Activated naive CD4-positive, alpha-beta T cell (primary cell): Measurements from ENCODE around the gene FCMR.
A peak's percentile ranks its signal among the peaks of the same experiment; 100 is the strongest.

Experiments used
- DNase-seq, 4 experiments: peaks; one replicate each; lab custom pipeline; 2025; lab: John Stamatoyannopoulos, UW

FCMR gene

DNA sequence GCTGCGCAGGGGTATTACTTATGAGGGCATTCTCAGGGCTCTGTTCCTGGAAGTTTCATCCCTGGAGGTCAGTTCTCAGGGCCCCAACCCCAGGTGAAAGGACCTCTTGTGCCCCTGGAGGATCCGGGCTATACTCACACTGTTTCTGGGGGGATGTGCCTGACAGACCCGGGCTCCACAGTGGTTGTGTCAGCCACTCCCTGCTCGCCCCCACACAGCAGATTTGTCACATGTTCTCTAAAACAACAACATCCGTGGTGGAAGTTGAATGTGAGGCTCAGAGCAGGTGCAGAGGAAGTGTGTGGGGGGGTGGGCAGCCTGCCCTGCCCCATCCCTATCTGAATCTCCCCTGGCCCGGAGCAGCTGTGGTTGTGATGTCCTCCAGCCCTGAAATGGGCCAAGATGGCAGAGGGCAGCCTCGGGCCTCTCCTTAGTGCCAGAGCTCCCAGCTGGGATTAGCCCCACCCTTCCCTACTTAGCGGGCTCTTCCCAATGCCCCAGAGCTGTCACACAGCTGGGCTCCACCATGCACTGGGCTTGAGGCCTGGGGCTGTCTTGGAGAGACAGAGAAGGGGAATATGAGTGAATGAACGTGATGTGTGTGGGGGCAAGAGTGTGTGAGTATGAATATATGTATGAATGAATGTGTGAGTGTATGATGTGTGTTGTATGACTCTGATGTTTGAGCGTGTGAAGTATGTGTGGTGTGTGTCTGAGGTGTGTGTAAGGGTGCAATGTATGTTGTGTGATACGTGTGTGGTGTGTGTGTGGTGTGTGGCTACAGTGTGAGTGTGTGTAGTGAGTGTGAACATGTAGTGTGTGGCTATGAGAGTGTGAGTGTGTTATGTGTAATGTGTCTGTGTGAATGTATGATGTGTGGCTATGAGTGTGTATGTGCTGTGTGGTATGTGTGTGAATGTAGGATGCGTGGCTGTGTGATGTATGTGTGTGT lies 1.5 kb upstream of the FCMR start:
- DNase-seq = peak; percentile 11 to 74 (median 46)

DNA sequence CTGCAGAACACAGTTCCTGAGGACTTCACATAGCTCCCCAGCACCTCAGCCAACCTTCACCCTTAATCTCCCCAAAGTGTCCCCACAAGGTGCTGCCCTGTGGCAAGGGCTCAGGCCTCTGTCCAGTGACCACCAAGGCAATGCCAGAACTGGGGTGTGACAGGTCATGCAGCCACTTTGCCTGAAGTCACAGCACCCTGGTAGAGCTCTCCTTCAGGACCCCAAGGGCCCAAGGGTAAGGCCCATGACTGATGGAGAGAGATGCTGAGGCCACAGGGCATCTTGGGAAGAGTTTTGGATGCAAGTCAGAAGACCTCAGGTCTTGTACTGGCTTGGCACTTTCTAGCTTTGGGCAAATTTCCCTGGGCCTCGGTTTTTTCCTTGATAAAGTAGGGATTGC lies 783 bp upstream of the FCMR start:
- DNase-seq = no peak

DNA sequence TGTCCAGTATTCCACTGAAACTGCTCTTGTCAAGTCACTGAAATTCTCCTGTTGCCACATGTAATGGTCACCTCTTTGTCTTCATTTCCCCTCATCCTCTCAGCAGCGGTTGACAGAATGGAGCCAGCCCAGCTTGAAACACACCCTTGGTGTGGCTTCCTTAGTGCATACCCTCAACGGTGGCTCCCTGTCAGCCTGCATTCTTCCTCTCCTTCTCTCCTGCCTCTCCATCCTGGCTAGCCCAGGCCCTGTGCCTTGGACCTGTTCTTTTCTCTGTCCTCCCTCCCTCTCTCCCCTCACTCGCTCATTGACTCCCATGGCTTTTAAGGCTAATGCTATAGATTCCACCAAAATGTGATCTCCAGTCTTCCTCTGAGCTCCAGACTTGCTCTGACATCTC lies 3.7 kb downstream of the FCMR start:
- no peak for DNase-seq

DNA sequence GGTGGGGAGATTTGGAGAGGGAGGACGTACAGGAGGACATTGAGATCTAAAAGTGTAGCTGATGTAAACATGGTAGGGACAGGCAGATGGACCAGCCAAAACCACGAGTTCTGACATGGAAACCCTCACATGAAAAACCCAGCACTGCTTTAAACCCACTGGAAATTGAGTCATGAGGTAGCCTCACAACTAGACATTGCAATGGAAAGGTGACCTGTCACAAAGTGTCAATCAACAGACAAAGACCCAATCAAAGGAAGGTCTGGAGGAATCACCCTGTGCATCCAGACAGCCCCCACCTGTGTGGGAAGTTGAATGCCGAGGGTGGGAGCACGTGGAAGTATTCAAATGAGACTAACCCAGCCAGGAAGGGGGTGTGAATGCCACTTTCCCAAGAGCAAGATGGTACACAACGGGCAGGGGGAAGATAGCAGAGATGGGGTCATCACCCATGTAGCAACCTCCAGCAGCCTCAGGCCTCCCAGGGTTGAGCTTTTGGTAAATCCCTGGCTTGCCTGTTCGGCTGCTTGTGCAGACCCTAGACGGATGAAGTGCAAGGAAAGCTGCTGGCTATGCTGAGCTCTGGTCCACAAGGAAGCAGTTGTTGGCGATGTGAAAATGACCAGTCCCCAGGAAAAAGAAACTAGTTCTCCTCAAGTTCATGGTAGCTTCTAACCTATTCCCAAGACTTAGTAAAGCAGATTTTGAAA lies 5.6 kb downstream of the FCMR start:
- DNase-seq = no peak

DNA sequence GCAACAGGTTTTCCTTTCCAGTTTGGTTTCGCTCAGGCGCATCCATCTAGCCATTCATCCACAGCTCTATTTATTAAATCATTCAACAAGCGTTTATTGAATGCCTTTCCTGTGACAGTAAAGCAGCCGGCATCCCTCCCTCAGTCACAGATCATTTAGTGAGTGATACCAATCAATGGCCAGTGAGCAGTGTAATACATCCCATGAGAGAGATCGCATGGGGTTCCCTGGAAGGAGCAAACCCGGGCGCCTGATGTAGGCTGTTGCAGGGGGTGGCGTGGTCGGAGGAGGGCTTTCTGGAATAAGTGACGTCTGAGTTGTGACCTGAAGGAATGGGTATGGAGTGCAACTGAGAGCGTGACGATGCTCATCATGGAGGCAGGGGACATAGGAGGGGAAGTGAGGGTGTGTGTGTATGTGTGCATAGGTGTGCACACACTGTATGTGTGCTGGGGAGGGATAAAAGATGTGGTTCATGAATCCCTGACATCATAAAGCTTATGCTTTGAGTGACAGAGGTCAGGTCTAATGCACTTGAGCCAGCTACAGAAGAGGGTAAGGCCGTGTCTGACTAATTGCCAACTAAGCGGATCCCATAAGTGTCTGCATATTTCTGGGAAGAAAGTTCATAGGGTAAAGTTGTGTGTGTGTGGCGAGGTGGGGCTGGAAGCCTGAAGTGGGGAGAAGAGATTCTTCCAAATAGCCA lies 6.6 kb downstream of the FCMR start:
- DNase-seq = no peak

DNA sequence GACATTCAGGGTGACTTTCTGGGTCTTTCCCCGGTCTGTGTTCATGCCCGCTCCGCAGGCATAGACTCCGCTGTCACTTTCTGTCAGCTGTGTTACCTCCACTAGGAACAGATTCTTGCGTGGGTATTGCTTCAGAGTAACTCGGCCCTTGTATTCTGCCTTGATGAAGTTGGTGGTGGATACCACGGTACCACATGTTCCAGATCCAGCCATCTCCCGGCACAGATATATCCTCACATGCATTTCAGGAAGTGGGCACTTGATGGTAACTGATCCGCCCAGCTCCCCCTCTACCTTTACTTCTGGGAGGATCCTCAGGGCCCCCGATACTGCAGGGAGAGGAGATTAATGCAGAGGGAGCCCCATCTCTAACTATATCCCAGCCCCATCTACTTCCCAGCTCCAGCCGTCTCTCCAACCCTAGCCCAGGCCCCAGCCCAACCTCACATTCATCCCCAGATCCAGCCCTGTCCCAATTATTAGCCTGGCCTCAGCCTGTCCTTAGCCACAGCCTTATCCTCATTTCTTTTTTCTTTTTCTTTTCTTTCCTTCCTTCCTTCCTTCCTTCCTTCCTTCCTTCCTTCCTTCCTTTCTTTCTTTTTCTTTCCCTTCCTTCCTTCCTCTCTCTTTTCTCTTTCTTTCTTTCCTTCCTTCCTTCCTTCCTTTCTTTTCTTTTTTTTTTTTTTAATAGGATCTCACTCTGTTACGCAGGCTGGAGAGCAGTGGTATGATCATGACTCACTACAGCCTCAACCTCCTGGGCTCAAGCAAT lies 7.8 kb downstream of the FCMR start:
- DNase-seq = no peak

DNA sequence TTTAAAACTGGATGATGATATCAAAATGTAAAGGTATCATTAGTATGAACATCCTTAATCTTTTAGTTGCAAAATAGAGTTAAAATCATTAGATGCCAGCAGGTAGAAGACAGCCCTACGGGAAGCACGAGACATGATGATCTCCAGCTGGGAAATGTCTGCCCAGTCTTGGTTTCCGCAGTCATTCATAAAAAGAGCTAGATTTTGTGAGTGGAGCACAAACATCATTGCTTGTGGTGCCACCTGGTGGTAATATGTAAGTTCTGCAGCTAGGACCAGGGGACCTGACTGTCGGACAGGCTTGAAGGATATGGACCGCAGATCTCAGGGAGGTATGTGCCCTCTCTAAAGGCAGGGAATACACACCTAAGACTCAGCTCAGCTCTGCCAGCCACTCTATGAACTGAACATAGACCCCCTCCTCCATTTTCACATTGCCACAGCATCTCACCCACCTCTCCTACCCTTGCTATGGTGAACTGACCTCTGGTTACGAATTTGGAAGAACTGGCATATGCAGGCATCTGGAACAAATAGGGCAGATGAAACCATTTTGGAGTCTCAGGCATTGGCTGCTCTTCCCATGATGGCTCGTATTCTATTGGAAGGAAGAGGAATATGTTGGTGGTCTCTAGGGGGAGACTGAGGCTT lies 9.2 kb downstream of the FCMR start:
- peak in 1 of 4 experiments; percentile 26 for DNase-seq

DNA sequence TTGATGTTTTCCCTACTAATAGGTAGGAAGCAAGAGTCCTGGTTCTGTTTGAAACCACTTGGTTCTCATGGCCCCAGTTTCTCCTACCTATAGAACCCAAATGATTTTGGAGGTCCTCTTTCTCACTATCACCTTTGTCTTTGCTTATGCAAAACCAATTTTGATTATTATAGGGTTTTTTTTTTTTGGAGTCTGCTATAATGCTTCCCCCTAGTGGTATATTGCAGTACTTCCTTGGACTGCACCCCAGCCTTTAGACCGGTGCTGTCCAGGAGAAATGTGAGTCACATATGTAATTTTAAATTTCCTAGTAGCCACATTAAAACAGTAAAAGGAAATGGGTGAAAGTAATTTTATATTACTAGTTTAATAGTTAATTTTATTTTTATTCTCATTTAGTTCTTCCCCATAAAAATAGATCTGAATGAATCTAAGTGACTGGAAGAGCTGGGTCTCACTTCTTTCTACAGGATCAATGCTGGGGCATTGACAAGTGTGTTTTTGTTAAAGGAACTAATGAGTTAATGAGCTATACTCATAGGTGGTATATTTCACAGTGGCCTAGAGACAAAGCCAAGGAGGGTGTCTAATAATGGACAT lies 10.6 kb downstream of the FCMR start:
- DNase-seq = no peak

DNA sequence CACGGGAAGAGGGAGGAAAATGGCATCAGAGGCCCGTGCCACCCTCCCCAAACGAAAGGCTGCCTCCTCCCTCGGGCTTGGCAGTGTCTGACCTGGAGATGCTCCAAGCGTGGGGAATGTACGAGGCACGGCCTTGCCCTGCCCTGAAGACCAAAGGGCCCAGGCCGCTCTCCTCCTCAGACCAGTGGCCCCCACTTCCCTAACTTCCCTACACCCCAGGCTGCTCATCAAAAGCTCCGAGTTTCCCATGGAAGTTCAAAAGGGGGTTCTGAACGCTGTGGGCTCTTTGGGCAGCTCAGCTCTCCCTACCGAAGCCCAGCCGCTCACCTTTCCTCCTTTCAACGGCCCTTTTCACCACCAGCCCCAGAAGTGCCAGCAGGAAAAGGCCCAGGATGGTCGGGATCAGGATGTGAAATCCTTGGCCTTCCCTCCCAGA lies 11.8 kb downstream of the FCMR start:
- DNase-seq = no peak

DNA sequence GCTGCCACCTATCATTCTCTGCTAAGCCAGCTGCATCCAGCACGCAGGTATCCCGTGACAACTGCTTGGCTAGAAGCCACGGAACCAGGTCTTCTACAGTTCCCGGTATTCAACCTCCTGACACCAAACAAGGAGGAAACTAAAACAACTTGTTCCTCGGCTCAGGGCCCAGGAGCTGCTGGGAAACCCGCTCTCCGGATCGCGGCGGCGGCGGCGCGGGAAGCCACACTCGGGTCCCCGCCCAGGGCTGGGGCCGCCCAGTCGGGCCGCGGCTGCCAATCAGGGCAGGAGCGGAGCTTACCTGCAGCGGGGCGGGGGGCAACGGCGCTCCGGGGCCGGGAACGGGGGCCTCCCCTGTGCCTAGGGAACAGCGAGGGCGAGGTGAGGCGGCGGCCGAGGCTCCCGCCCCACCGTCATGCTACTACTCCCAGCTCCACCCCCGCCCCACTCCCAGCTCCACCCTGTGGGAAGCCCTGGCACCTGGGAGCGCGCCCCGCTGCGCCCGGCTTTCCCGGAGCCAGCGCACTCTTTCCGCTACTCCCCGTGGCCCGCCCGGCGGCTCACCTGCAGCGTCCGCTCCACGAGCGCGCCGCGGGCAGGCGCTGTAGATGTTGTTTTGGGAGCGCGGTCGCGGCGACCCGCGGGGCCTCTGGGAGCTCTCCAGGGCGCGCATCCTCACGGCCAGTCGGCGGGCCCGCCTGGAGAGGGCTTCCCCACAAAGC lies 12.4 kb downstream of the FCMR start:
- peak in 3 of 4 experiments; percentile 19 to 57 (median 37) for DNase-seq

DNA sequence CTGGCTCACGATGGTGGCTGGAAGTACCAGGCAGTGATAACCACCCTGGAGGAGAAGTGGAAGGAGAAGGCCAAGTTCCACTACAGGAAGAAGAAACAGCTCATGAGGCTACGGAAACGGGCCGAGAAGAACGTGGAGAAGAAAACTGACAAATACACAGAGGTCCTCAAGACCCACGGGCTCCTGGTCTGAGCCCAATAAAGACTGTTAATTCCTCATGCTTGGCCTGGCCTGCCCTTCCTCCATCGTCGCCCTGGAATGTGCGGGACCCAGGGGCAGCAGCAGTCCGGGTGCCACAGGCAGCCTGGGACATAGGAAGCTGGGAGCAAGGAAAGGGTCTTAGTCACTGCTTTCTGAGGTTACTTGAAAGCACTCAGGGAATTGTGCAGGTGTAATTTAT lies 13.7 kb downstream of the FCMR start:
- no peak for DNase-seq

DNA sequence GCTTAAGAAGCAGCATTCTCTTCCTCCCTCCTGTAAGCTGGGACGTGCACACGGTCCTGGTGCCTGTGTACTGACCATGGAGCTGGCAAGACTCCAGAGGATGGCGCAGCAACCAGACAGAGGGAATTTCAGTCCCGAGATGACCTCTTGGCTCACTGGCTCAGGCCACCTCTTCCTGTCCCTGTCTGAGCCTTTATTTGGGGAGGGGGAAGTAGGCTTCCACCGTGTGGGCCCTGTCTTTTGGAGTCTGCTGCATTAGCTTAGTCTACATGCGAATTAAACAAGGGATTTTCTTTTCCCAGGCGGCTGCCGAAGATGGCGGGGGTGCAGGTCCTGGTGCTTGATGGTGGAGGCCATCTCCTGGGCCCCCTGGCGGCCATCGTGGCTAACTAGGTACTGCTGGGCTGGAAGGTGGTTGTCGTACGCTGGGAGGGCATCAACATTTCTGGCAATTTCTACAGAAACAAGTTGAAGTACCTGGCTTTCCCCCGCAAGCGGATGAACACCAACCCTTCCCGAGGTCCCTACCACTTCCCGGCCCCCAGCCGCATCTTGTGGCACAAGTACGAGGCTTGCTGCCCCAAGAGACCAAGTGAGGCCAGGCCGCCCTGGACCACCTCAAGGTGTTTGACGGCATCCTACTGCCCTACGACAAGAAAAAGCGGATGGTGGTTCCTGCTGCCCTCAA lies 14.3 kb downstream of the FCMR start:
- no peak for DNase-seq

DNA sequence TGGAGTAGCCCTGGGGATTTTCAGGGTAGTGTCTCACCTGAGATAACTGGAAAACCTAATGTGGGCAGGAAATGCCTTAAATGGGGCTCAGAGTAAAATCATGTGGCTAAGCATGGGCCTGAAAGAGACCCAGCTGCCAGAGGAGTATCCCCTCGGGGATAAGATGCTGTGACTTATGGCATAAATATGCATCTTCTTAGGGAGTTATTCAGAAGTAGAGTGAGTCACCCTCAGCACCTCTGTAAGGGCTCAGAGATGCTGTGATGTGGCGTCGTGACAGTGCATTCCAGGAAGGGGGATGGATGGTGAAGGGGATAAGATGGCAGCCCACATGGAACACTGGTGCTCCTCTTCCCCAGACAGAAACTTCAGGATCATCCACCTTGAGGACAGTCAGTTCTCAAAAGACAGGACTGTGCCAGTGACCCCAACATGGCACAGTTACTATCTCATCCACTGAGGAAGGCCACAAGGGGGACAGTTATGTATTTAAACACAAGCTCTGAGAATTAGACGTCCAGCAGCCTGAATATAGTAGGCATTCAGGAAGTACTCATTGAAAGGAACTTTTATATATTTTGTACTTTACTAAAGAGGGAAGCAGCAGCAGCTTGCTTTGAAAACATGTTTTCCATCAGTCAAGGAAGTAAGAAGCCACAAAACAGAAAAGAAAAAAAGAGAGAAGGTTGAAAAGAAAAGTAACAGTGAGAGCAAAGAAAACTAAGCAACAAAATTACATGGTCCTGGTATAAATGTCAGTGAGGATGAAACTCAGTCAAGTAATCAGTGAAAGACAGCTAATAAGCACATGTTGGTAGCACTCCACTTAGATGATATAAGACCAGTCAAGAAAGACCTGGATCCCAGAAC lies 16.2 kb downstream of the FCMR start:
- no peak for DNase-seq

DNA sequence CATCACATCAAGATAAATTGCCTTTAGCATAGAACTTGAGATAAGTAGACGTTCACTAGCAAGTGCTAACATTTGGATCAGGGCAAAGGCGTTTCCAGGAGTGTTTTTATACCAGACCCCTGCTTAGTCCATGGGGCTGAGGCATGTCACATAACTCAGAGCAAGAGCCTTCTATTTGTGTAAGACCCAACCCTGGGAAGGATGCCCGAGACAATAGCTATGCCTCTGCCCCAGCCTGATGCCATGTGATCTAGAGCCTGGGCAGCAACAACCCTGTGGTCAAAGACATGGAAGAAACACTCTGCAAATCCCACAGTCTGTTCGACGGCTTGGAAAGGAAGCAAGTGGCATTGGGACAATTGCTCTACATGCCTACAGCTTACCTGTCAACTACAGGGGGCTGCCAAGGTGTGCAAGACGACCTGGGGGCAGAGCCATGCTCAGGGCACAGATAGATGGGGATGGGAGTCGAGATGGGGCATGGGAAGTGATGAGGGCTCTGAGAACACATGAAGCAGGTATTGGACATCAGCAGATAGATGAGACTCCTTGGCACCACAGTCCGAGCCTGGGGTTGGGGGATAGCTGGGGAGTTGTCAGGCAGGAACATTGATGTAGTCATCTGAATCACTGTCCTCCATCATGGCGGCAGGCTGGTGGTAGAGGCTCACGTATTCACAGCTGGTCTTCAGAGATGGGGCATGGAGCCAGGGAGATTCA lies 17.2 kb downstream of the FCMR start:
- no peak for DNase-seq

DNA sequence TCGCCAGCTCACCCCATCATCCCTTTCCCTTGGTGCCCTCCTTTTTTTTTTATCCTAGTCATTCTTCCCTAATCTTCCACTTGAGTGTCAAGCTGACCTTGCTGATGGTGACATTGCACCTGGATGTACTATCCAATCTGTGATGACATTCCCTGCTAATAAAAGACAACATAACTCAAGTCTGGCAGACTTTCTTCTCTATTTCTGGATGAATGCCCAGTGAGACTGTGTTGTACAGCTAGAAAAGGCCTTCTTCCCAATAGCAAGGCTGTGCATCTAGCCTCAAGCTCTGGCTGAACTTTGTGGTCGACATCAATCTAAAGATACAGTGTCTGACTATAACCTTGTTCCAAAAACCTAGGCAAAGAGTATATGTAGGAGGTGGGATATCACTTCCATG lies 18.1 kb downstream of the FCMR start:
- DNase-seq = no peak

DNA sequence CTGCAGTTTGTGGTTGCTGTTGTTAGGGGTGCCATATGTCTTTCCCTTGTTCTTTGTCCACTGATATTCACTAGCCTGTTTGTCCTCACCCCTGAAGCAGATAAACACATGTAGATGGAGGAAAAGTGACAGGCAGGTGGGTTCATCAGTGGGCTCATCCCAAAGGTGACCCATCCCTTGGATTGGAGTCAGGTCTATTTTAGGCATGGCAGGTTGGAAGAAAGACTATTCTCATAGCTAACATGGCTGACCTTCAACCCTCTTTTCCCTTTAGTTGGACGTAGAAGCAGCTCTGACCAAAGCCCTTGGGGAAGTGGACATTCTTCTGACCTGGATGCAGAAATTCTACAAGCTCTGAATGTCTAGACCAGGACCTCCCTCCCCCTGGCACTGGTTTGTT lies 19.0 kb downstream of the FCMR start:
- no peak for DNase-seq

DNA sequence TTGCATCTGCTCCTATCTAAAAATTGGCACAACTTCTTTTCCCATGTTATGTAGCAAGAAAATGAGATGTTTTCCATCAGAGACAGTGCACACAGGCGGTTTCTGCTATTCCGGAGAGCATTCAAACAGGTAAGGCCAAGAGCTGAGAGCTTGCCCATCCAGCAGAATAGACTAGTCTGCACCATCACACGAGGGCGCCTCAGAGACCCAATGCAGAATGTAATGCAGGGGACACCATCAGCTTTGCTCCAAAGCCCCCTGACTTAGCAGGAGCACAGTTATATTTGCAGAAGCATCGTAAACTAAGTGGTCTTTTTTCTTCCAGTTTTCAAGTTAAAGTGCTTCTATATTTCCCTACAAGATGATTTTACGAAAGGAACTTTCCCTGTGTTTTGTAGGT lies 19.8 kb downstream of the FCMR start:
- DNase-seq = no peak

DNA sequence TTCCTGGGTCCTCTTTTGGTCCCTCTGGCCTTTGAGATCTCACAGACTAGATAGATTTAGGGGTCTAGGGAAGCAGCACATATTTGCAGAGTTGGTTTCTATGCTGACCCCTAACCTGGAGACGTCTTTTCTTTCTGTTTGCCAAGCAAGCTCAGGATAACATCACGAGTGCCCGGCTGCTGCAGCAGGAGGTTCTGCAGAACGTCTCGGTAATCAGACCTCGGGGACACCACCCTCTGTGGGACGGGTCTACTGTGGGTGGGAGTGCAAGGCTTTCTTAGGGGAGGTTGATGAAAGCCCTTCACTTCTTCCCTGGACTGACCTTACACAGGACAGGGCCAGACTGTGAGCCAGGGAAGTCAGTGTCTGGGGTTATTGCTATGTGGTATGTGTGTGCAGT lies 21.6 kb downstream of the FCMR start:
- DNase-seq = no peak
